ENCODE measurements around the gene CSMD2.

GRCh38 chr1:33984906-33985565 is 180.0 kb downstream of the CSMD2 start:
- TF ChIP-seq, protein P1, sequence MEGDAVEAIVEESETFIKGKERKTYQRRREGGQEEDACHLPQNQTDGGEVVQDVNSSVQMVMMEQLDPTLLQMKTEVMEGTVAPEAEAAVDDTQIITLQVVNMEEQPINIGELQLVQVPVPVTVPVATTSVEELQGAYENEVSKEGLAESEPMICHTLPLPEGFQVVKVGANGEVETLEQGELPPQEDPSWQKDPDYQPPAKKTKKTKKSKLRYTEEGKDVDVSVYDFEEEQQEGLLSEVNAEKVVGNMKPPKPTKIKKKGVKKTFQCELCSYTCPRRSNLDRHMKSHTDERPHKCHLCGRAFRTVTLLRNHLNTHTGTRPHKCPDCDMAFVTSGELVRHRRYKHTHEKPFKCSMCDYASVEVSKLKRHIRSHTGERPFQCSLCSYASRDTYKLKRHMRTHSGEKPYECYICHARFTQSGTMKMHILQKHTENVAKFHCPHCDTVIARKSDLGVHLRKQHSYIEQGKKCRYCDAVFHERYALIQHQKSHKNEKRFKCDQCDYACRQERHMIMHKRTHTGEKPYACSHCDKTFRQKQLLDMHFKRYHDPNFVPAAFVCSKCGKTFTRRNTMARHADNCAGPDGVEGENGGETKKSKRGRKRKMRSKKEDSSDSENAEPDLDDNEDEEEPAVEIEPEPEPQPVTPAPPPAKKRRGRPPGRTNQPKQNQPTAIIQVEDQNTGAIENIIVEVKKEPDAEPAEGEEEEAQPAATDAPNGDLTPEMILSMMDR (conservative IDR thresholded peaks at IDR 0.05): no peak
- no peak for TF ChIP-seq EZH2 (IDR thresholded peaks at IDR 0.05; ENCODE audit: low read depth)

Data from PC-9 (cell line).